HepG2 (cell line): Measurements from ENCODE around the gene CYSRT1. TPM values are rescaled to one million over a fixed set of nuclear protein-coding genes. Genes with fewer than 3 reads are reported as not detected.
A peak's percentile ranks its signal among the peaks of the same experiment; 100 is the strongest.

Source experiments
- AFF4 ChIP-seq: sonication (generic); formaldehyde crosslinking; IDR thresholded peaks from 2 replicates; pipeline ENCODE4 v1.4.0; 2020; ENCODE audit warnings: missing genetic modification reagents
- CHCHD3 ChIP-seq: sonication (generic); formaldehyde crosslinking; IDR thresholded peaks from 2 replicates; pipeline ENCODE4 v1.8.0; 2022; ENCODE audit warnings: mild to moderate bottlenecking, missing genetic modification reagents, moderate library complexity
- FOXO4 ChIP-seq: sonication (generic); formaldehyde crosslinking; conservative IDR thresholded peaks from 2 replicates; pipeline ENCODE4 v1.8.1; 2023; ENCODE audit warnings: missing genetic modification reagents
- LRRFIP1 ChIP-seq: sonication (generic); formaldehyde crosslinking; conservative IDR thresholded peaks from 2 replicates; pipeline ENCODE4 v1.4.0; 2020; ENCODE audit warnings: missing genetic modification reagents
- MYC ChIP-seq: sonication (generic); formaldehyde crosslinking; IDR thresholded peaks from 2 replicates; pipeline ENCODE4 v1.9.0; 2021; ENCODE audit warnings: missing genetic modification reagents, borderline replicate concordance
- MYPOP ChIP-seq: sonication (generic); formaldehyde crosslinking; IDR thresholded peaks from 2 replicates; pipeline ENCODE4 v1.8.1; 2023; ENCODE audit warnings: mild to moderate bottlenecking, moderate library complexity, missing genetic modification reagents
- NFE2 ChIP-seq: sonication (generic); formaldehyde crosslinking; IDR thresholded peaks from 2 replicates; pipeline ENCODE4 v1.4.0; 2020; ENCODE audit warnings: missing genetic modification reagents
- NR2C2 ChIP-seq: sonication (generic); formaldehyde crosslinking; IDR thresholded peaks from 2 replicates; pipeline ENCODE4 v1.4.0; 2020; ENCODE audit warnings: missing genetic modification reagents, mild to moderate bottlenecking, moderate library complexity, borderline replicate concordance
- PAF1 ChIP-seq: IDR thresholded peaks from 2 replicates; pipeline ENCODE4 v1.6.1; 2016; ENCODE audit warnings: missing genetic modification reagents, missing compliant biosample characterization
- PATZ1 ChIP-seq: sonication (generic); formaldehyde crosslinking; IDR thresholded peaks from 2 replicates; pipeline ENCODE4 v1.4.0; 2020; ENCODE audit warnings: missing genetic modification reagents
- U2AF2 ChIP-seq: fragments of 200-400 bp; formaldehyde crosslinking; IDR thresholded peaks from 2 replicates; pipeline ENCODE4 v1.6.1; 2017; ENCODE audit warnings: low read depth, mild to moderate bottlenecking, low read length
- YEATS2 ChIP-seq: sonication (generic); formaldehyde crosslinking; IDR thresholded peaks from 2 replicates; pipeline ENCODE4 v1.4.0; 2020; ENCODE audit warnings: missing genetic modification reagents, borderline replicate concordance
- ZNF235 ChIP-seq: sonication (generic); formaldehyde crosslinking; IDR thresholded peaks from 2 replicates; pipeline ENCODE4 v1.8.1; 2023; ENCODE audit warnings: mild to moderate bottlenecking, missing genetic modification reagents, borderline replicate concordance
- ZNF784 ChIP-seq: sonication (generic); formaldehyde crosslinking; IDR thresholded peaks from 2 replicates; pipeline ENCODE4 v1.5.1; 2020; ENCODE audit warnings: missing genetic modification reagents, mild to moderate bottlenecking, borderline replicate concordance
- ZSCAN31 ChIP-seq: sonication (generic); formaldehyde crosslinking; IDR thresholded peaks from 2 replicates; pipeline ENCODE4 v1.5.0; 2020; ENCODE audit warnings: low read depth, mild to moderate bottlenecking, missing genetic modification reagents
- polyA plus RNA-seq, 8 experiments: library from polyadenylated mRNA; depleted of rRNA in 3 of 8; stranded (reverse) in 7 of 8; unstranded in 1 of 8; fragments of >200 nt; fragmentation: Illumina TruSeq in 4 of 8; extraction: Trizol in 4 of 8; gene quantifications; 2 replicates each; pipeline versions ENCODE4 v1.2.1 to v1.2.3, GENCODE V29; 2011 to 2016; ENCODE audit warnings: low read depth in 4 of 8, missing spikeins in 1 of 8, mixed read lengths in 1 of 8; ENCODE audit not compliant: insufficient read depth in 1 of 8
- total RNA-seq, 5 experiments: library from RNA; depleted of rRNA; stranded (reverse); fragments of >200 nt; fragmentation: Illumina TruSeq; extraction: Trizol; gene quantifications; 2 replicates each; pipeline ENCODE4 v1.2.3, GENCODE V29; 2016; ENCODE audit warnings: low read depth in 1 of 5

Gene CYSRT1
- total and polyA plus RNA-seq, 2 of the 13 experiments (the other 11 are each of a cell fraction or from before 2014, with no cell fraction given): 1.5 to 2.1 TPM

- TF ChIP-seq MYPOP (no peak), MYC (CRISPR knock-in tag) (no peak), YEATS2 (CRISPR knock-in tag) (peak; percentile 40; the same call in 1 of the 2 replicates), CHCHD3 (CRISPR knock-in tag) (no peak), ZSCAN31 (CRISPR knock-in tag) (no peak), PATZ1 (CRISPR knock-in tag) (no peak), PAF1 (no peak), ZNF784 (CRISPR knock-in tag) (no peak), LRRFIP1 (CRISPR knock-in tag) (no peak), NR2C2 (CRISPR knock-in tag) (peak; percentile 16; the same call in 1 of the 2 replicates), NFE2 (CRISPR knock-in tag) (no peak), ZNF235 (CRISPR knock-in tag) (no peak), AFF4 (CRISPR knock-in tag) (no peak), U2AF2 (no peak), FOXO4 (CRISPR knock-in tag) (no peak)
These were observed 29.0 kb downstream of the CYSRT1 start (continued) for GRCh38 chr9:137253717-137254623.
